OCI-LY7 (cell line): ENCODE measurements around the gene ACVR1. TPM values are rescaled to one million over a fixed set of nuclear protein-coding genes. Genes with fewer than 3 reads are reported as not detected.

Experiments used
- BruUV-seq: library from RNA; stranded (reverse); fragments of 400-500 nt; replicated peaks from 2 replicates; lab custom pipeline; 2021; lab: Mats Ljungman, UMichigan
- CTCF ChIA-PET: fragments of 300-600 bp; sonication (Branson Sonifier 250); formaldehyde crosslinking; loops from one replicate; lab custom pipeline; 2022; ENCODE audit warnings: antibody characterized with exemption; ENCODE audit not compliant: unreplicated experiment; lab: Charles Lee
- POLR2A ChIA-PET: fragments of 300-600 bp; sonication (Branson Sonifier 250); formaldehyde crosslinking; loops from one replicate; lab custom pipeline; 2022; ENCODE audit warnings: antibody characterized with exemption; lab: Charles Lee
- DNase-seq: peaks from one replicate; pipeline ENCODE4 v3.0.0-alpha.2; 2015; ENCODE audit warnings: low spot score
- H2AFZ ChIP-seq: fragments of 200-600 bp; sonication (generic), shearing (Covaris generic); 2 replicates; pipeline ENCODE4 v1.6.1; 2014; ENCODE audit warnings: mild to moderate bottlenecking, antibody characterized with exemption, low read length, moderate library complexity
- H3K27ac ChIP-seq: fragments of 200-600 bp; sonication (generic); 2 replicates; pipeline ENCODE4 v1.5.1; 2014; ENCODE audit warnings: mixed run types, low read depth, mild to moderate bottlenecking, moderate library complexity, low read length, inconsistent platforms; ENCODE audit not compliant: poor library complexity, severe bottlenecking
- H3K36me3 ChIP-seq: fragments of 200-600 bp; sonication (generic); 2 replicates; pipeline ENCODE4 v1.6.1; 2014; ENCODE audit warnings: mild to moderate bottlenecking, antibody characterized with exemption, low read length, moderate library complexity, mixed read lengths; ENCODE audit not compliant: insufficient read depth
- H3K4me1 ChIP-seq: fragments of 200-600 bp; sonication (generic); 2 replicates; pipeline ENCODE4 v1.5.1; 2014; ENCODE audit warnings: mild to moderate bottlenecking, low read length; ENCODE audit not compliant: insufficient read depth, poor library complexity, severe bottlenecking
- H3K4me2 ChIP-seq: fragments of 200-600 bp; sonication (generic); 2 replicates; pipeline ENCODE4 v1.6.1; 2014; ENCODE audit warnings: mild to moderate bottlenecking, low read length
- H3K4me3 ChIP-seq: fragments of 200-600 bp; sonication (generic); 2 replicates; pipeline ENCODE4 v1.5.1; 2014; ENCODE audit warnings: mild to moderate bottlenecking, low read depth, low read length; ENCODE audit not compliant: poor library complexity, severe bottlenecking
- H3K79me2 ChIP-seq: fragments of 200-600 bp; sonication (generic); 2 replicates; pipeline ENCODE4 v1.6.1; 2016; ENCODE audit warnings: low read depth, mild to moderate bottlenecking, low read length, moderate library complexity, mixed read lengths; ENCODE audit not compliant: insufficient read depth
- H3K9me2 ChIP-seq: fragments of 200-600 bp; sonication (generic); 2 replicates; pipeline ENCODE4 v1.6.1; 2016; ENCODE audit warnings: mild to moderate bottlenecking, low read length, mixed read lengths; ENCODE audit not compliant: insufficient read depth
- H3K9me3 ChIP-seq: fragments of 200-600 bp; sonication (generic); 2 replicates; pipeline ENCODE4 v1.6.1; 2014; ENCODE audit warnings: mild to moderate bottlenecking, mixed run types, low read length, mixed read lengths
- H4K20me1 ChIP-seq: fragments of 200-600 bp; sonication (generic); 2 replicates; pipeline ENCODE4 v1.6.1; 2014; ENCODE audit warnings: mild to moderate bottlenecking, antibody characterized with exemption, low read length, moderate library complexity, mixed read lengths; ENCODE audit not compliant: insufficient read depth
- CTCF ChIP-seq: fragments of 200-600 bp; sonication (generic); conservative IDR thresholded peaks from 2 replicates; pipeline ENCODE4 v1.5.1; 2014; ENCODE audit warnings: mild to moderate bottlenecking, antibody characterized with exemption, low read length, moderate library complexity, mixed read lengths
- EZH2phosphoT487 ChIP-seq: fragments of 200-600 bp; sonication (generic); IDR thresholded peaks from 2 replicates; pipeline ENCODE4 v1.6.1; 2018; ENCODE audit warnings: low read depth, borderline replicate concordance, mild to moderate bottlenecking, mixed run types, antibody characterized with exemption, low read length, moderate library complexity, mixed read lengths
- intact Hi-C: fragments of 100-400 bp; cut with micrococcal nuclease; formaldehyde crosslinking; loops from one replicate; pipeline ENCODE4 v1.10.0; 2022; ENCODE audit not compliant: unreplicated experiment
- total RNA-seq, 2 experiments: library from RNA; depleted of rRNA in 1 of 2; stranded (reverse); fragments of >200 nt in 1 of 2; shearing (Covaris generic) in 1 of 2; gene quantifications; 2 replicates each; pipeline ENCODE4 v1.2.3, GENCODE V29; 2014 to 2022

Gene ACVR1
- total RNA-seq, 2 experiments from 2014 or later: 0.13 to 3.9 TPM

GRCh38 chr2:157903626-157904025, 27.5 kb upstream of the ACVR1 start:
- Histone ChIP-seq H3K79me2 (no peaks in the 10 kb centered on the region), H3K27ac (no peak overlapping the region), H3K36me3 (no peaks in the 10 kb centered on the region), H3K4me1 (no peaks in the 10 kb centered on the region), H3K4me3 (no peak overlapping the region), H3K9me3 (no peaks in the 10 kb centered on the region), H2AFZ (no peak overlapping the region), H4K20me1 (no peaks in the 10 kb centered on the region), H3K4me2 (no peak overlapping the region), H3K9me2 (no peaks in the 10 kb centered on the region)
- intact Hi-C loops: no loop called here
- no TSS peak for BruUV-seq
- ChIA-PET POLR2A (no interaction called here), CTCF (no interaction called here)
- no peak for TF ChIP-seq EZH2phosphoT487
- TF ChIP-seq CTCF: no peak
- DNase-seq: no peak

DNA sequence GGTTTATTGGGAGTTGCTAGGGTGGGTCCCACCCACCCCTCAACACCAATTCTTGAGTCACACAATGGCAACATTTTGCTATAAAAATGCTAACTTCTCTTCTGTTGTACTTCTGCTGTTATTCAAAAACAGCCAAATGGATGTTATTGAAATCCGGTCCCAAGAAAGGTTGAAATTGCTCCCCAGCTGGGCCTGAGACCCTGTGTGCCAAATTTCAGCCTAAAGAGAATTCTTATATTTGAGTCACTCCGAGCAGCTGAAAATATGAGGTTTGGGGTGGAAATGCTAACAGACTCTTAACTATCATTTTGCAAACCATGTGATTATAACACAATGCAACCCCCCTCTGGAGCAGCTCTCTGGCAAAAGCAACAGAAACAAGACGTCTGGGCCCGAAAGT, 27.0 kb upstream of the ACVR1 start:
- H3K4me1 ChIP-seq: no peaks in the 10 kb centered on the region
- no peak for TF ChIP-seq EZH2phosphoT487
- no peak for TF ChIP-seq CTCF
- DNase-seq: no peak
- H3K27ac ChIP-seq: no peak overlapping the region
- BruUV-seq: no TSS peak
- no peak overlapping the region for H3K4me2 ChIP-seq
- H3K9me2 ChIP-seq: no peaks in the 10 kb centered on the region
- H3K4me3 ChIP-seq: no peak overlapping the region
- H3K9me3 ChIP-seq: no peaks in the 10 kb centered on the region
- intact Hi-C loops: no loop called here
- ChIA-PET POLR2A (no interaction called here), CTCF (no interaction called here)
- H3K79me2 ChIP-seq: no peaks in the 10 kb centered on the region
- H2AFZ ChIP-seq: no peak overlapping the region
- no peaks in the 10 kb centered on the region for H4K20me1 ChIP-seq
- H3K36me3 ChIP-seq: no peaks in the 10 kb centered on the region

GRCh38 chr2:157902692-157903091, 26.6 kb upstream of the ACVR1 start:
- Histone ChIP-seq H3K9me2 (no peaks in the 10 kb centered on the region), H3K4me3 (no peak overlapping the region), H3K79me2 (no peaks in the 10 kb centered on the region), H3K27ac (no peak overlapping the region), H3K36me3 (no peaks in the 10 kb centered on the region), H4K20me1 (no peaks in the 10 kb centered on the region), H3K9me3 (no peaks in the 10 kb centered on the region), H3K4me1 (no peaks in the 10 kb centered on the region), H3K4me2 (no peak overlapping the region), H2AFZ (no peak overlapping the region)
- no TSS peak for BruUV-seq
- POLR2A ChIA-PET: no interaction called here
- no peak for DNase-seq
- CTCF ChIA-PET: no interaction called here
- intact Hi-C loops: no loop called here
- TF ChIP-seq CTCF (no peak), EZH2phosphoT487 (no peak)
